B cell (primary cell): ENCODE data around the gene KHNYN. TPM values are rescaled to one million over a fixed set of nuclear protein-coding genes. Genes with fewer than 3 reads are reported as not detected.

Source experiments
- ATAC-seq: fragments of 200-7000 bp; cut with Tn5 transposase; one replicate; pipeline ENCODE4 v1.10.0; 2021; ENCODE audit warnings: low read depth, mild to moderate bottlenecking, moderate number of reproducible peaks, moderate library complexity
- CTCF ChIA-PET: fragments of 350-600 bp; sonication (Branson Sonifier 250); formaldehyde crosslinking; loops from one replicate; lab custom pipeline; 2021; ENCODE audit warnings: antibody characterized with exemption, inconsistent platforms; lab: Charles Lee
- POLR2A ChIA-PET: fragments of 350-600 bp; sonication (Branson Sonifier 250); formaldehyde crosslinking; loops from one replicate; lab custom pipeline; 2021; ENCODE audit warnings: antibody characterized with exemption; lab: Charles Lee
- DNase-seq: peaks from one replicate; pipeline ENCODE4 v3.0.0; 2013
- H2AFZ ChIP-seq: 2 replicates; pipeline ENCODE4 v1.6.1; 2012; ENCODE audit warnings: mild to moderate bottlenecking, low read depth, low read length; ENCODE audit not compliant: insufficient read depth, poor library complexity, severe bottlenecking
- H3K27ac ChIP-seq, 2 donors: 1 replicate in 1 of 2; 2 replicates in 1 of 2; pipeline ENCODE4 v1.5.1; 2012 to 2013; ENCODE audit warnings: low read length in 2 of 2, mild to moderate bottlenecking in 2 of 2, moderate library complexity in 1 of 2
- H3K27me3 ChIP-seq, 4 experiments: fragments of 200-600 bp in 1 of 4; sonication (generic) in 1 of 4; replicated peaks in 1 of 4; 1 replicate in 2 of 4; 2 replicates in 2 of 4; pipeline versions ENCODE4 v1.6.1 to v1.7.0; 2013 to 2016; ENCODE audit warnings: low read length in 3 of 4, mild to moderate bottlenecking in 2 of 4, mixed read lengths in 1 of 4, moderate library complexity in 1 of 4; ENCODE audit not compliant: insufficient read depth in 4 of 4, control insufficient read depth in 3 of 4; ENCODE audit errors: control extremely low read depth in 1 of 4
- H3K36me3 ChIP-seq, 2 experiments: replicated peaks in 1 of 2; 1 replicate in 1 of 2; 2 replicates in 1 of 2; pipeline versions ENCODE4 v1.6.1 to v1.7.1; 2013; ENCODE audit warnings: low read length in 1 of 2; ENCODE audit not compliant: insufficient read depth in 2 of 2, control insufficient read depth in 1 of 2; ENCODE audit errors: control extremely low read depth in 1 of 2, extremely low read depth in 1 of 2
- H3K4me1 ChIP-seq, 2 donors: fragments of 200-600 bp in 1 of 2; sonication (generic) in 1 of 2; 1 replicate in 1 of 2; 2 replicates in 1 of 2; pipeline versions ENCODE4 v1.5.1 to v1.6.1; 2013 to 2017; ENCODE audit warnings: low read length in 2 of 2; ENCODE audit not compliant: control insufficient read depth in 2 of 2, insufficient read depth in 2 of 2
- H3K4me2 ChIP-seq: replicated peaks from 2 replicates; pipeline ENCODE3; 2012; ENCODE audit warnings: mild to moderate bottlenecking, low read depth, low read length; ENCODE audit not compliant: poor library complexity, severe bottlenecking
- H3K4me3 ChIP-seq, 5 experiments: fragments of 200-600 bp in 1 of 5; sonication (generic) in 1 of 5; 1 replicate in 3 of 5; 2 replicates in 2 of 5; pipeline versions ENCODE4 v1.5.1 to v1.7.0; 2011 to 2016; ENCODE audit warnings: low read length in 4 of 5, mild to moderate bottlenecking in 4 of 5, low read depth in 2 of 5, control low read depth in 1 of 5, moderate library complexity in 1 of 5; ENCODE audit not compliant: insufficient read depth in 1 of 5; ENCODE audit errors: control extremely low read depth in 1 of 5, extremely low read depth in 1 of 5
- H3K79me2 ChIP-seq: fragments of 200-600 bp; sonication (generic); one replicate; pipeline ENCODE4 v1.6.0; 2016; ENCODE audit warnings: low read length; ENCODE audit not compliant: control insufficient read depth, insufficient read depth
- H3K9ac ChIP-seq: fragments of 200-600 bp; sonication (generic); 2 replicates; pipeline ENCODE4 v1.6.1; 2017; ENCODE audit warnings: mild to moderate bottlenecking, low read length, moderate library complexity
- H3K9me3 ChIP-seq, 3 donors: one replicate each; pipeline versions ENCODE4 v1.6.1 to v1.7.1; 2013; ENCODE audit warnings: low read length in 2 of 3; ENCODE audit not compliant: control insufficient read depth in 2 of 3, insufficient read depth in 1 of 3; ENCODE audit errors: control extremely low read depth in 1 of 3
- H4K20me1 ChIP-seq: 2 replicates; pipeline ENCODE4 v1.6.0; 2012; ENCODE audit warnings: mild to moderate bottlenecking, low read length; ENCODE audit not compliant: insufficient read depth, control insufficient read depth, poor library complexity, severe bottlenecking
- H3K27ac Mint-ChIP-seq: one replicate; pipeline ENCODE4 v1.8.0; 2021; ENCODE audit warnings: mixed read lengths
- H3K27me3 Mint-ChIP-seq: one replicate; pipeline ENCODE4 v1.8.0; 2021; ENCODE audit warnings: mixed read lengths
- H3K4me1 Mint-ChIP-seq: one replicate; pipeline ENCODE4 v1.8.0; 2021; ENCODE audit warnings: mixed read lengths
- H3K4me3 Mint-ChIP-seq: one replicate; pipeline ENCODE4 v1.8.0; 2021; ENCODE audit warnings: mixed read lengths
- H3K9me3 Mint-ChIP-seq: one replicate; pipeline ENCODE4 v1.8.0; 2022; ENCODE audit warnings: mixed read lengths; ENCODE audit not compliant: insufficient read depth
- CTCF ChIP-seq: fragments of 200-600 bp; IDR thresholded peaks from one replicate; pipeline ENCODE4 v1.8.0; 2022; ENCODE audit warnings: antibody characterized with exemption, mild to moderate bottlenecking
- EZH2 ChIP-seq: IDR thresholded peaks from 2 replicates; pipeline ENCODE4 v1.6.1; 2012; ENCODE audit warnings: borderline replicate concordance, low read depth, mild to moderate bottlenecking, moderate library complexity, low read length; ENCODE audit not compliant: insufficient read depth, poor library complexity, severe bottlenecking
- WGBS: methylation state at CpG from one replicate; pipeline ENCODE4 v1.1.5; 2013; ENCODE audit warnings: missing lambda C conversion rate; ENCODE audit not compliant: insufficient coverage; 5-methylcytosine and 5-hydroxymethylcytosine counted together
- intact Hi-C: fragments of 100-400 bp; cut with micrococcal nuclease; formaldehyde crosslinking; loops from one replicate; pipeline ENCODE4 v1.10.0; 2022
- polyA plus RNA-seq: library from polyadenylated mRNA; depleted of rRNA; stranded (reverse); fragments of >200 nt; gene quantifications from 2 replicates; pipeline ENCODE4 v1.2.3, GENCODE V29; 2012
- total RNA-seq, 2 donors: library from RNA; stranded (reverse); fragments of 120-200 nt in 1 of 2; gene quantifications; 1 replicate in 1 of 2; 2 replicates in 1 of 2; pipeline versions ENCODE4 v1.2.3 to v1.2.4, GENCODE V29; 2013 to 2022

The KHNYN gene
- total and polyA plus RNA-seq, 2 donors (not counting 1 experiment from before 2014, with no cell fraction given): 74.4 to 184 TPM

GRCh38 chr14:24437020-24437735, 7.4 kb downstream of the KHNYN start:
- Mint-ChIP-seq H3K9me3 (no peaks in the 10 kb centered on the region), H3K27me3 (no peaks in the 10 kb centered on the region), H3K4me3 (peak overlapping the region; percentile 52), H3K27ac (peak overlapping the region; percentile 89), H3K4me1 (peaks cover 70% of the 10 kb centered on the region)
- peak overlapping the region; percentile 34 for H3K4me2 ChIP-seq
- H3K4me3 ChIP-seq: no peak overlapping the region
- intact Hi-C loops: loop anchor here (10.0 kb wide), 1 partner anchor 1342 kb away; the partner anchor contains the start of genes ACIN1 and C14orf119
- H3K4me1 ChIP-seq: peaks cover 32 to 40% of the 10 kb centered on the region in 2 donors
- CTCF ChIA-PET: interaction anchor here (0.6 to 17.4 kb wide), 21 partner anchors 9 to 379 kb away, joined by 3 to 650 read pairs (median 6); partner anchors contain the start of genes ADCY4, CIDEB, RIPK3 and TINF2
- DNase-seq (no peak), ATAC-seq (no peak)
- peak overlapping the region; percentile 4 to 64 for H3K27ac ChIP-seq
- peaks cover 81% of the 10 kb centered on the region for H4K20me1 ChIP-seq
- H3K79me2 ChIP-seq: peaks cover 29% of the 10 kb centered on the region
- no peaks in the 10 kb centered on the region for H3K9me3 ChIP-seq
- peaks cover 0 to 85% of the 10 kb centered on the region in 2 experiments for H3K36me3 ChIP-seq
- no peaks in the 10 kb centered on the region for H3K27me3 ChIP-seq
- no peak overlapping the region for H2AFZ ChIP-seq
- no peak overlapping the region for H3K9ac ChIP-seq
- POLR2A ChIA-PET: interaction anchor here (0.5 to 2.8 kb wide), 3 partner anchors 71 to 191 kb away, joined by 5 to 20 read pairs (median 5); no protein-coding TSS in a partner anchor
- 52% methylated on average over 11 of the region's 12 CpGs for WGBS
- TF ChIP-seq CTCF (no peak), EZH2 (no peak)

GRCh38 chr14:24437736-24438067, 7.9 kb downstream of the KHNYN start:
- no peaks in the 10 kb centered on the region for H3K9me3 ChIP-seq
- ChIA-PET POLR2A (interaction anchor here (0.5 to 2.8 kb wide), 2 partner anchors 105 to 192 kb away, joined by 5 to 20 read pairs; no protein-coding TSS in a partner anchor), CTCF (interaction anchor here (0.6 to 17.4 kb wide), 13 partner anchors 14 to 379 kb away, joined by 3 to 650 read pairs (median 14); partner anchors contain the start of genes ADCY4, CIDEB, RIPK3 and TINF2)
- Mint-ChIP-seq H3K9me3 (no peaks in the 10 kb centered on the region), H3K4me3 (no peak overlapping the region), H3K4me1 (peaks cover 72% of the 10 kb centered on the region), H3K27me3 (no peaks in the 10 kb centered on the region), H3K27ac (peak overlapping the region; percentile 81)
- intact Hi-C loops: loop anchor here (10.0 kb wide), 1 partner anchor 1343 kb away; the partner anchor contains the start of genes ACIN1 and C14orf119
- no peak overlapping the region for H3K4me3 ChIP-seq
- peaks cover 31 to 39% of the 10 kb centered on the region in 2 donors for H3K4me1 ChIP-seq
- WGBS: 60% methylated on average over 2 of the region's 2 CpGs
- peak overlapping the region; percentile 34 for H3K4me2 ChIP-seq
- DNase-seq (no peak), ATAC-seq (no peak)
- peaks cover 0 to 79% of the 10 kb centered on the region in 2 experiments for H3K36me3 ChIP-seq
- H3K9ac ChIP-seq: no peak overlapping the region
- peaks cover 28% of the 10 kb centered on the region for H3K79me2 ChIP-seq
- H3K27me3 ChIP-seq: no peaks in the 10 kb centered on the region
- no peak for TF ChIP-seq CTCF
- TF ChIP-seq EZH2: no peak
- H4K20me1 ChIP-seq: peaks cover 76% of the 10 kb centered on the region
- H3K27ac ChIP-seq: peak overlapping the region in 1 of 2 donors; percentile 64
- H2AFZ ChIP-seq: no peak overlapping the region
